GM19467 (cell line): ENCODE measurements around the gene ZCCHC24.

Source experiments
- ATAC-seq: cut with Tn5 transposase; IDR thresholded peaks from one replicate; pipeline ENCODE4 v1.9.1; 2021; ENCODE audit warnings: mild to moderate bottlenecking, moderate library complexity; ENCODE audit not compliant: unreplicated experiment

The ZCCHC24 gene

DNA sequence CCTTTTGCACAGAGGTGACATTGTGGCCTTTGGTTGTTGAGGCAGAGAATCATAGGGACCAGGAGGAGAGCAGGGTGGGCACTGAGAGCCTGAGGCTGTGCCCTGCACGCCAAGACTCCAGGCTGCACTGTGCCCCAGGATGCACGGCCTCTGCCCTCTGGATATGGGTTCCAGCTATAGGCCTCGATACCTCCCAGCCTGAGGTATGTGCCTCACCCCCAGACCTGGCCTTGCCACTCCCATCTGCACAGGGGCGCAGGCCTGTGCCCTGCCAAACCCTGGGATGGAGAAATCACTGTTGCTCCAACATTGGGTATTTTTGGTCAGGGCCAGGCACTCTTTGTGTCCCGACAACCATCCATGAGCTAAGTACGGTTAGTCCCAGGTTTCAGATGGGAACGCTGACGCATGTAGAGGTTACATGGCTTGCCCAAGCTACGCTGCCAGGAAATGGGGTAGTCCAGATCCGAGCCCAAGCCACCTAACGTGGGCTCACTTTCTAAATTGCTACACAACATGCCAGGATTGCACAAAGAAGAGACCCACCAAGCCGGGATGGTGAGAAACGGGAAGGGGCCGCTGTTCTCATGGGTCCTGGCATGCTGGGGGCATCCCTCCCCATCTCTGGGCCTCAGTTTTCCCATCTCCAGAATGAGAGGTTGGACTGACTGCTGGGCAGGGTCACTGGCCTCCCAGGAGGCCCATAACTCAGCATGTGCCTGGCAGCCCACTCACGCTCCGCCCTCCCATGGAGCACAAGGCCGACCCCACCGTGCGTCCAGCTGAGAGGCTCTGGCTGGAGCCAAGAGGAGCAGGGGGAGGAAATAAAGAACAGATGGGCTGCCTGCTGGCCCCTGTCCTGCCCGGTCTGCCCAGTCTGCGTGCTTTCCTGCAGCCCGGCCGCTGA, 44.2 kb downstream of the ZCCHC24 start:
- no peak for ATAC-seq

DNA sequence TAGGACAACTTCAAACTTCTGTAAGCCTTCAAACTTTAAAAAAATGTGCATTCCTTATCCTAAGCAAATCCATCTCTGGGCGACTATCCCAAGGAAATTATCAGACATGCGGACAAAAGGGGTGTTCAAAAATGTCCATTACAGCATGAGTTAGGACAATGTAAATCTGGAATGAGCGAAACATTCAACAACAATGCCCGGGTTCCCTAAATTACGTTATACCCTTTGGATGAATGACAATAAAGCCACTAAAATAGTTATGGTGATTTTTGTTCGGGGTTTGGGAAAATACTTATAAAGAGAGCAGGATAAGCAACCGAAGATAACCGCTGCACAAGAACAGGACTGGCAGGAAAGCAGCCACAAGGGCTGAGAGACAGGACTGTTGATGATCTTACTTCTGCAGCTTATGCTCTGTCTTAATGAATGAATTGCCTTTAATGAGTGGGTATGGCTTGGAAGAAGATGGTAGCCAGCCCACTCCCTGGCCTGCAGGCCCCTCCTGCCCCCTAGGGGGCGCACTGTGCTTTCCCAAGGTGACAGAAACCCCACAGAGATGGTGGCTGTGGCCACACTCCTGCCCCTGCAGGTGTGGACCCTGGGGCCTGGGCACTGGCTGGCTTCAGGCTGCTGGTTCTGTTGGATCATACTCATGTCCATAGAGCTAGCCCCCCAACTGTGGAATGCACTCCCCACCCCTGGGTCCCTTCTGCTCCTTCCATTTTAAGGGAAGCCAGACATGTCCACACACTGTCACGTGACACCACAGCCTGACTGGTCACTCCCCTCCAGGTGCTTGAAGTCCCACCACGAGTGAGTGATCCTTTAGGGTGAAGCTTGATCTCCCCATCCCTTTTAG, 45.0 kb downstream of the ZCCHC24 start:
- ATAC-seq: peak; percentile 62

DNA sequence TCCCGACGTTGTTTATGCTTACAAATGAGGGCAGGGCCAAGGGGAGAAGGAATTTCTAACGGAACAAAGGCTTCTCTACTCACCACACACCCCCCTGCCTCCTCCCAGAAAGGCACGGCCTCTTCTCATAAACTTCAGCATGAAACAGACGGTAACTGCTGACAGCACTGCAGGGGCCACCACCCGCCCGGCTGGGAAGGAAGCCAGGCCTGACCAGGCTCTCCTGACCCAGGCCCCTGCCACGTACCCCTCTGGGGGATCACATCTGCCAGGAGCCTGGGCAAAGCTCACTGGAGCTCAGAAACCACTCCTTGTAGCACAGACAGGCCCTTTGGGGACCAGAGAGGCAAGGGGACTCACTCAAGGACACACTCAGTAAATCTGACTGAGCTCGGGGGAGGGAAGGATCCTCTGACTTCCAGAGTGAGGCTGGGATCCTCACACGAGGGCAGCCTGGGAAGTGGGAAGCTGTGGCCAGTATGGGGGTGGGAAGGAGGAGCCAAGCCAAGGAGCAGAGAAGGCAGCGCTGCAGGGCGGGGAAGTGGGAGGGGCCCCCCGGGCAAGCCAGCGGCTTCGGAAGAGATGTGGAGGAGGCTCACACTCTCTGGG, 46.1 kb downstream of the ZCCHC24 start:
- no peak for ATAC-seq

DNA sequence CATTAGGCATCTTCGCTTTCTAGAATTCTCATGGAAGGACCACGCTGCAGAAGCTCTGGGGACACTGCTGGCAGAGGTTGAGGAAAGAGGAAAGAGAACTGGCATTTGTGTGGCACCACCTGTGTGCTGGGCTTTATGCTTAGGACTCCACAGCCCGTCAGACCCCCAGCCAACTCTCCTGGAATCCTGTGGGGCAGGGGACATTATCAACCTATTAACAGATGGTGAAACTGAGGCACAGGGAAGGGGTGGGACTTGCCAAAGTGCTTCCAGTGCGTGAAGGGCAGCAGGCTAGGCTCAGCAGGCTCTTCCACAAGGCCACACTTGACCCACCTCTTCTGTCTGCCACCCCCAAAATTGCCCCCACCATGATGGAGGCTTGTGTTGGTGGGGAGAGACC, 46.8 kb downstream of the ZCCHC24 start:
- ATAC-seq: no peak

DNA sequence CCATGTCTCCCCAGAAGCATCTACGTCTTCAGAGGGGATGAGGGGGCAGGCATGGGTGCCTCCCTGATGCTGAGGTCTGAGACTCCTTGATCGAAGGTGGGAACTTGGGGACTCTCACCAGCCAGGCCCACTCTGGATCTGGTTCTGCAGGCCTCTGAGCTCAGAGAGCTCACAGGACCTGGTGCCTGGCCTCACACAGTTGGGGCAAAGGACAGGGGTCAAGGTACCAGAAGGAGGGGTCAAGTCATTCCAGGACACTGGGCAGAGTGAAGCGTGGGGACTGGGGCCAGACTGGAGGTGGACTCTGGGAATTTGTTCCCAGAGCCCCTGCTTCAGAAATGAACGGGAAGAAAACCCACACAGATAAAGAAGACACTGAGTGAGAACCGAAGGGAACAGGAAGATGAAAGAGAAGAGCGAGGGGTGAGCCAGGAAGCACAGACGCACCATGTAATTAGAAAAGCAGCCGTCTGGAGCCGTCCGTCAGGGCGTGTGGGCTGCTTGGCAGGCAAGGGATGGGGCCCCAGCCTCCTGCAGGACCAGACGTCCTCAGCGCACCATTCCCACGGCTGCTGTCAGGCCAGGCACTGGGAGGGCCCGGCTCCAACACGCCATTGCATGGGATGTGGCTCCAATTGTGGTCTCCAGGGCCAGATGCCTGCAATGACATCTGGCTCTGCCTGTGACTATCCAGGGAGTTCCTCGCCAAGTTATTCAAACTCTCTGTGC, 47.7 kb downstream of the ZCCHC24 start:
- no peak for ATAC-seq

DNA sequence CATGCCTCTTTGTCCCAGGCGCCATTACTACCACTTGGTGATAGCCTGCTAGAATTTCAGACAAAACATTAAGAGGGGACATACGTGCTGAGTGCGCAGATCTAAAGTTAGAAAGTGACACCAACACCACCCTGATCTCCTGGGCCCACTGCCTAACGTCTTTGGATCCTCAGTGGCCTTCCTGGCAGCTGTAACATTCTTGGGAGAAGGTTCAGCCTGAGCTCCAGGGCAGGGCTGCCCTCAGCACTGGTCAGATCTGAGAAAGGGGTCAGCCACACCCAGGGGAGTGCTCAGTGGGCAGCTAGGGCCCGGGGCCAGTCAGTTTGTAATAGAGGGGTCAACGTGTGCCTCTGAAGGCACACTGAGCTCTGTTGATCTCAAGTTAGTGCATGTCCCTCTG, 48.4 kb downstream of the ZCCHC24 start:
- no peak for ATAC-seq

DNA sequence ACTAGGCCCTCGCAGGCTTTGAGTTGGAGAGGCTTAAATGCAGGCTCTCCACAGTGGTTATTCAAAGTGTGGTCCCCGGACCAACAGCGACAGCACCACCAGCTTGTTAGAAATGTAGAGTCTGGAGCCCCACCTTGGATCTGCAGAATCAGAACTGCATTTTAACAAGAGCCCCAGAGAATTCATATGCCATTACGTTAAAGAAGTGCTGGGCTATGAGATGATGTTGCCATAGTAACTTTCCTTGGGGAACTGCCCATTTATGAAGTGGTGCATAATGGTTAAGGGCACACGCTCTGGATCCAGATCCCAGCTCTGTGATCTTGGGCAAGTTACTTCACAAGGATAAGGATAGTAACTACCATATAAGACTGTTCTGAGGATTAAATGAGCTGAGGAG, 48.9 kb downstream of the ZCCHC24 start:
- no peak for ATAC-seq

DNA sequence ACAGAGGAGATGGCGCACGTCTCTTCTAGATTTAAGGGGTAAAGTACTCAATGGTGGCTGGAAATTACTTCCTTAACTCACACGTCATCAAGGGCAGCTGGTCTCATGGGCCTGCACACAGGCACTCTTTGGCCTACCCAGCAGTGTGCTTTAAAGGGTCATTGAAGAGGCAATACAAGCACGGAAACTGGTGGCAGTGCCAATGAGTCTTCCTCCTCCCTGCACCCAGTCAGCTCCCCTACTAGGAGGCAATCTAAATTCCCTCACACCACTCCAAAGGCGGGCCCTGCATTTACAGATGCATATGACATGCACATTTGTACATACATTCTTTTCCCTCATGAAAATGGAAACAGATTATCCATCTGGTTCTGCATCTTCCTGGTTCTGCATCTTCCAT, 50.8 kb downstream of the ZCCHC24 start:
- no peak for ATAC-seq

DNA sequence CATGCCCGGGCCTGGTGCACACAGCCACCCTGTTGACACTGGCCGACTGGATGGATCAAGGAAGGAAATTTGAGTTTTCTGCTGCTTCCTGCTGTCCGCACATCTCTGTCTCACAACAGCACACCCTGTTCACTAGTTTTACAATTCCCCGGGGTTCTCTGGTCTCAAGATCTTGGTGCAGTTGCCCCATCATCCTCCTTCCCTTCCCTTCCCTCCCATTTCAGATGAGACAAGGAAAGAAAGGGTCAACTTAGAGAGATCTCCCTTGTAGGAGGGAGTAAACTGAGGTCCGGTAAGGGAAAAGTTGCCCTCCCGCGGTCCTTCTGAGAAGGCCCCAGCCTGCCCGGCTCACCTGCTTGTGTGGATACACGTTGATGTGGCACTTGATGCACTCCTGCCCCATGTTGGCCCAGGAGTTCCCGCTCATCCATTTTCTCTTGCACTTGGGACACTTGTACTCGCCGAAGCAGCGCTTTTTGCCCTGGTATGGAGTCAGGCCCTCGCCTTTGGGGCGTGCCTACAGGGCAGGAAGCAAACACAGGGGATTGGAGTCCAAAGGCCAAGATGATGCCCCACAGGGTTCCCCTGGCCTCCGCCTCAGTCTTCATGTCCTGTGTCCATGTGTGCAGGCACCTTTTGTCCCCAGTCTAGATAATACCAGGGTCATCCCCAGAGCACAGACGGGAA, 51.4 kb downstream of the ZCCHC24 start:
- no peak for ATAC-seq

DNA sequence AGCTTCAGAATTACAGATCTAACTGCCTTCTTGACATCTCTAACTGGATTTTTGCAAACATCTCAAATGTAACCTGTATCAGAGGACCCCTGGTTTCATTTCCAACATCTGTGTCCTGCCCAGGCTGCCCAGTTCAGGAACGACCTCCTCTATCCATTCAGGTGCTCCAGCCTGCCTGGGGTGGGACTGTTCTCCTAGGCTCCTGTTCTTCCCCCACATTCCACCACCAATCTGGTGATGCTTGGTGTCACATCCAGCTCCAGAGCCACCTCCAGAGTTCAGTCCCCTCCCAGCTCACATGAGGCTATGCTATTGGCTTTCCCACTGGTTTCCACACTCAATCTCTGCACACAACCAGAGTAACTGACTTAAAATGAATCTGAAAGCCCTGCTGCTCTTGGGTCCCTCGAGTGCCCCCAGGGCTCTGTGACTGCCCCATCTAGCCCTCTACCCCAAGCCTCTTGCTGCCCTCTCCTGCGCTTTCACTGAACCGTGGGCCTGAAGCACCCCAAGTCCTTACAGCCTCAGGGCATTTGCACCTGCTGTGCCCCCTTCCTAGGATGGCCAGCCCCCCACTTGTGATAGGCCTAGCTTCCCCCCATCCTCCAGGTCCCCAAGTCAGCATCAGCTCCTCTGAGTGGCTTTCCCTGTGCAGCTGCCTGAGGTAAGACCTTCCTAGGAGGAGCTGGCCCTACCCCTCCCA, 52.1 kb downstream of the ZCCHC24 start:
- no peak for ATAC-seq

DNA sequence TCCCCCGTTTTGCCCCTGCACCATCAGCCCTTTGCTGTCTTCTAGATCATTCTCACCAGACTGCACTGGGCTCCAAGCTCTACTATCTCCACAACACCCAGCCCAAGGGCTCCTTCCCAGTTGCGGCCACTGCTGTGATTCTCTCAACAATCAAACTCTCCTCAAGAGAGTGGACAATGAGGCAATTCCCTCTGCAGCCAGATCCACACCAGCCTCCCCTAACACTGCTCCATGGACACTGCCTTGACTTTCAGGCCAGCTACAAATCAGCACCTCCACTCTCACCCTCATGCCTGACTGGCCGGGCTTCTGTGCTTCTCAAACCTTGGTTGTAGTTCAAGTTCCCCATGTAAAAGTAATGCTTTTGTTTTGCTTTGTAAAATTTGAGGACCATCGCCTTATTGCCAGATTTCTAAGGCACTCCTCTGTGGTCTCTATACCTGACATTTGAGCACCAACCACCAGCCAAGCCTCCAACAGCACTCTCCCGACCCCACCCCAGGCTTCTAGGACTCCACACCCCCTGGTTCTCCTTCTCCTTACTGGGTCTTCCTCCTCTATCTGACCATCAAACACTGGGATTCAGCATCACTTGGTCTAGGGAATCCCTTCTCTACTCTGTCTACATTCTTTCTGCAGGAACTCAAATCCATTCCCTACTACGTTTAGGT, 52.8 kb downstream of the ZCCHC24 start:
- no peak for ATAC-seq

DNA sequence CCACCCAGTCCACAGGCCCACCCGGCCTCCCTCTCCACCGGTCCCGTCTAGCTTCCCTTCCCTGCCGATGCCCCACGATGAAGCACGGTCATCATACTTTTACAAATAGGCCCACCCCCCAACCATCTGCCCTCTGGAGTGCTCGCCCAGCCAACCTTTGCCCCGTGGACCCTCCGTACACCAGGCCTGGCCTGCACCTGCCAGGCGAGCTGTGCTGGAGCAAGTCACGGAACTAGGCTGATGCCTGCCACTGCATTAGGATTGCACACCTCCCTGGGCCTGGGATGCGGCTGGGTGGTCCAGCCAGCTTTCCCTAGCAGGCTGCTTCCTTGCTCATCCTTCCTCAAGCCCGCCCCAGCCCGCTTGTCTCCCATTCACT, 53.4 kb downstream of the ZCCHC24 start:
- ATAC-seq: no peak

DNA sequence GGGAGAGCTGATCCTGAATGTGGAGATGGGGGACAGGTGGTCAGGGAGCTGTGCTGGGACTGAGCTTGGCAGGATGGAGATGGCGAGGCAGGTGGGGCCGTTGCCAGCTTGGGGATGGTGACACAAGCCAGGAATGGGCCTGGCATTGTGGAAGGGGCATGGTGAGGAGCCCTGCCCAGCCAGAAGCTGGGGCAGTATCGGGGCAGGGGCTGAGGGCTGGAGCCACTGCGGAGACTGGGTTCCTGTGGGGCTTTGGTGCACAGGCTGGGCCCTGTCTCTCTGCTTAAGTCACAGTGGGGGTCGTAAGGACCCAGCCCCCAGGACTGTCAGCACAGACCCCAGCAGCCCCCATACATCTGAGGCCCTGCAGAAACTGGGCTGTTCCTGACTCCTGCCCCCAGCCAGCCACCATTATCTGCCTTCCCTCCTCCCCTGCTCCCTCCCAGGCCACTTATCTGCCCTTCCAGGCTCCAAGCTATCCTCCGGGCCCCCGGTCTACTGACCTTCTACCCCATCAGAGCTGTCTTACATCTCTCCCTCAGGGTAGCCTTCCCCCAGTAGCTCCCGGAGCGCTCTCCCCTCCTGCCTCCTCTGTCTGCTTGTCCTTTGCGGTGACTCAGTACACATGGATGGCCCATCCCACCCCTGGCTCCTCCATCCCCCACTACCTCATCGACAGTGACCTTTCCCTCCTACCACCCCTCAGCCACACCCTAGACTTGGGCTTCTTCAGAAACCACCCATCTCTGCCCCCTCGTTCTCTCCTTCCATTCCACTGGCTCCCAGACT, 54.0 kb downstream of the ZCCHC24 start:
- ATAC-seq: no peak

DNA sequence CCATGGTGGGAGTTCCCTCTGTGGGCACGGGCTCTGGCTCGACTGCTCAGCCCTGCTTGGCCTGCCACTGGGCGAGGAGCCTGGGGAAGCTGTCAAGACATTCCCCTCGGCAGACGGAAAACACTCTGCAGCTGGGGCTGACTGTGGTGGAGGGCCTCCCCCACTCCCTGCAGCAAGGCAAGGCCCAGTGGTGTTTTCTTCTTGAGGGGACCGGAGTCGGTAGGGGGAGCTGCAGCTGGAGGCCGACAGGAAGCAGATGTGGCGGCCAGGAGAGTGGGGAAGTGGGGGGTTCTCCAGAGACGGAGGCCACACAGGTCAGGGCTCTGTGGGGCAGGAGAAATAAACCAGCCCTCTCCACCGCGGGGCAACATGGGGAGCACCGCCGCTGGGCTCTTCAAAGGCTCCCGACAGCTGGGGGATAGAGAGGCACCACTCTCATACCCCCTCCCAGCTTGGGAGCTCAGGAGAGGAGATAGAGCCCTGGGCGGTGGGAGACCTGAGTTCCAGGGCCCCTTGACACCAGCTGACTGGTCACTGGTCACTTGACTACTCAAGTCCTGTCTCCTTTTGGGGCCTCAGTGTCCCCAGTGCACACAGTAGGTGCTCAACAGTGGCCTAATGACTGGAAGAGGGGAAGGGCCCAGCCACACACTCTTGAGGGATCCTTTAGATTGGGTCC, 54.7 kb downstream of the ZCCHC24 start:
- no peak for ATAC-seq

DNA sequence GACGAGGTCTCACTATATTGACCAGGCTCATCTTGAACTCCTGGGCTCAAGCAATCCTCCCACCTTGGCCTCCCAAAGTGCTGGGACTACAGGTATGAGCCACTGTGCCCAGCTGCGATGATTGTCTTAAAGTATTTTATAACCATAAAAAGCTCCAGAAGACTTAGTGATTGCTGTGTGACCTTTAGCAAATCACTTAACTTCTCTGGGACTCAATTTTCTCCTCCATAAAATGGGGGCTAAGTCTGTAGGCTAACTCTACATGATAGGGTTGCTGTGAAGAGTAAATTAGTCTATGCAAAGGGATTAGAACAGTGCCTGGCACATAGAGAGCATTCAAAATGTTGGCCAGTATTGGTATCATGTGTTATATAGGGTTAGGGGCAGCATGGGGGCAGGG, 55.4 kb downstream of the ZCCHC24 start:
- no peak for ATAC-seq

DNA sequence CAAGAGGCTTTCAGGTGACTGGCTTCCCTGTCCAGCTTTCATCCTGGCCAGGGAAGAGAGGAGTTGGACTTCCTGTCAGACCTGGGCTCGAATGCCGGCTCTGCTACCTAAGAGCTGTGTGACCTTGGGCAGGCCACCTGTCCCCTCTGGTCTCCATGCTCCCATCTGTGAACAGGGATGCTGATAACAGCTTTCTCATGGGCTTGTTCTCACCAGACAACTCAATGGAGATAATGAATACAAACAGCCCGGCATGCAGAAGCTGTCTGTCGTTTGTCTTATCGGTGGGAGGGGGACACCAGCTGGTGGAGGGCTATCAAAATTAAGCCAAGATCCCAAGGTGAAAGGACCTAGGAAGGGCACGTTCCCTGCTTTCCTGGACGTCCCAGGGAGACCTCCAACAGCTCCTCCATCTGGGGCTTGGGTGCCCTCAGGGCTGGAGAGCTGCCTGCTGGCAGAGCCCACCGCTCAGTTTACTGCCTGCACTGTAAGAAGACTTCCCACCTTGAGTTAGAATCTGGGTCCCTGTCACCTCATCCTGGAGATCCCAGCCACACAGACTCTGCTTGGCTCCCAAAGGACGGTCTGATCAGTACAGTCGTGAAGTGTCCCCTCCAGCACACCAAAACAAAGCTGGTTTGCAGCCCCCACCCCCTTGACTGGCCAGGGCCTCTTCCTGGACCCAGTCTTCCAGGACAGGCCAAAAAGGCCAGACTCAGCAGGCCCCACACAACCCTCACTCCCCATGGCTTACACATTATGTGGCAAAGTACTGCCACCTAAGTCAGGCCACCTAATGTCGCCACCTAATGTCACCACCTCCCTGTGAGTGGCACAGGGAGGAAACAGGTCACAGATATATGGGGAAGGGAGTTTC, 57.2 kb downstream of the ZCCHC24 start:
- ATAC-seq: no peak

DNA sequence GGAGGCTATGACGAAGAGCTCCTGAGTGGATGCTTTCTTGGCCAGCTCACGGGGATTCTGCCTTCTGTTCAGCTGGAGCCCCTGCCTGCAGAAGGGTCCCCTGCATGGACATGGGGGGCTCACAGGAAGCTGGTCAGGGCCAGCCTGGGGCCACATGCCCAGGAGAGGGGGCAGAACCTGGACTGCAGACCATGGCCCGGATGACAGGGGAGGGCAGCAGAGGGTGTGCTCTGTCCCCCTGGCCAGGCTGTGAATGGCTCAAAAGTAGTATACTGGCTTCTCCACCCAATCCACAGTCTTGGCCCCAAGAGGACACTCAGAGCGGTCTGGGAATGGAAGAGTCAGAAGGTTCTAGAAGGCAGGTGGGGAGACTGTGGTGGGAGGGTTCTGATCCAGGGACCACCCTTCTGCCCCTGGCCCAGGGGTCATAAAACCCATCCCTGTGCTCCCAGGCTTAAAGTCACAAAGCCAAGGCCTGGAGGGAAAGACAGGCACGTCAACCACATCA, 57.9 kb downstream of the ZCCHC24 start:
- ATAC-seq: no peak
